AG04450 (cell line): Measurements from ENCODE around the gene ECE1. TPM values are rescaled to one million over a fixed set of nuclear protein-coding genes. Genes with fewer than 3 reads are reported as not detected.
A peak's percentile ranks its signal among the peaks of the same experiment; 100 is the strongest.

Experiments
- CTCF ChIA-PET: fragments of 300-600, 350-600 bp; formaldehyde crosslinking; extraction: SDS; loops from one replicate; lab custom pipeline; 2022; ENCODE audit warnings: antibody characterized with exemption, inconsistent platforms; lab: Charles Lee
- POLR2A ChIA-PET: fragments of 350-600 bp; formaldehyde crosslinking; extraction: SDS; loops from one replicate; lab custom pipeline; 2021; ENCODE audit warnings: antibody characterized with exemption, inconsistent platforms; lab: Yijun Ruan, JAX
- DNase-seq: peaks from one replicate; pipeline ENCODE4 v3.0.0-alpha.2; 2011; ENCODE audit warnings: low read depth, low spot score
- H3K27ac ChIP-seq: one replicate; pipeline ENCODE4 v1.5.1; 2012; ENCODE audit warnings: low read depth, low read length, control low read depth
- H3K27me3 ChIP-seq: one replicate; pipeline ENCODE4 v1.6.0; 2012; ENCODE audit warnings: low read length; ENCODE audit not compliant: control insufficient read depth, insufficient read depth
- H3K4me3 ChIP-seq: 2 replicates; pipeline ENCODE4 v1.5.1; 2011; ENCODE audit warnings: mild to moderate bottlenecking, low read depth, low read length, control low read depth
- H3K9me3 ChIP-seq: 2 replicates; pipeline ENCODE4 v1.5.1; 2012; ENCODE audit warnings: low read length; ENCODE audit not compliant: control insufficient read depth, insufficient read depth
- CTCF ChIP-seq: IDR thresholded peaks from 2 replicates; pipeline ENCODE4 v1.5.1; 2011; ENCODE audit warnings: low read depth, low read length, control low read depth, inconsistent platforms
- polyA plus RNA-seq: library from polyadenylated mRNA; depleted of rRNA; stranded (reverse); fragments of >200 nt; gene quantifications from 2 replicates; pipeline ENCODE4 v1.2.3, GENCODE V29; 2011

Gene ECE1
- polyA plus RNA-seq, 1 experiment = 161 TPM

GRCh38 chr1:21318714-21319159, 28.5 kb upstream of the ECE1 start:
- CTCF ChIA-PET = no interaction called here
- no peak for TF ChIP-seq CTCF
- Histone ChIP-seq H3K27ac (peak overlapping the region; percentile 68), H3K27me3 (no peaks in the 10 kb centered on the region), H3K4me3 (no peak overlapping the region), H3K9me3 (no peaks in the 10 kb centered on the region)
- POLR2A ChIA-PET = interaction anchor here (0.6 to 1.0 kb wide), 2 partner anchors 17 to 320 kb away, joined by 3 to 5 read pairs; no protein-coding TSS in a partner anchor
- DNase-seq = no peak

- TF ChIP-seq CTCF = no peak
- H3K4me3 ChIP-seq = no peak overlapping the region
- ChIA-PET POLR2A (interaction anchor here (1.0 kb wide), 1 partner anchor 17 kb away, joined by 3 read pairs; no protein-coding TSS in a partner anchor), CTCF (interaction anchor here (0.6 kb wide), 1 partner anchor 58 kb away, joined by 4 read pairs; no protein-coding TSS in a partner anchor)
- DNase-seq = no peak
- H3K27me3 ChIP-seq = no peaks in the 10 kb centered on the region
- peak overlapping the region; percentile 87 for H3K27ac ChIP-seq
- H3K9me3 ChIP-seq = no peaks in the 10 kb centered on the region
These were observed 27.9 kb upstream of the ECE1 start for GRCh38 chr1:21318057-21318713.

- no peaks in the 10 kb centered on the region for H3K9me3 ChIP-seq
- no peak for DNase-seq
- H3K27me3 ChIP-seq = no peaks in the 10 kb centered on the region
- H3K4me3 ChIP-seq = no peak overlapping the region
- TF ChIP-seq CTCF = no peak
- CTCF ChIA-PET = interaction anchor here (0.6 to 0.9 kb wide), 2 partner anchors 17 to 57 kb away, joined by 3 to 4 read pairs; no protein-coding TSS in a partner anchor
- peak overlapping the region; percentile 87 for H3K27ac ChIP-seq
- POLR2A ChIA-PET = no interaction called here
These were observed 27.4 kb upstream of the ECE1 start for GRCh38 chr1:21317690-21318043.

- peak overlapping the region; percentile 87 for H3K27ac ChIP-seq
These were observed 26.9 kb upstream of the ECE1 start for GRCh38 chr1:21317035-21317689.

More at GRCh38 chr1:21317035-21317689, 26.9 kb upstream of the ECE1 start:
- ChIA-PET CTCF (interaction anchor here (0.9 kb wide), 1 partner anchor 17 kb away, joined by 3 read pairs; no protein-coding TSS in a partner anchor), POLR2A (interaction anchor here (0.5 kb wide), 1 partner anchor 13 kb away, joined by 3 read pairs; no protein-coding TSS in a partner anchor)
- no peak for TF ChIP-seq CTCF
- DNase-seq = no peak
- H3K4me3 ChIP-seq = no peak overlapping the region
- no peaks in the 10 kb centered on the region for H3K27me3 ChIP-seq
- H3K9me3 ChIP-seq = no peaks in the 10 kb centered on the region
